GM23338 (cell line): ENCODE measurements around the gene MRPL23. TPM values are rescaled to one million over a fixed set of nuclear protein-coding genes. Genes with fewer than 3 reads are reported as not detected.

Source experiments
- ATAC-seq: fragments of 200-7000 bp; cut with Tn5 transposase; 3 replicates; pipeline ENCODE4 v1.9.1; 2020
- DNase-seq: peaks from one replicate; pipeline ENCODE4 v3.0.0-alpha.2; 2015; ENCODE audit warnings: low spot score
- H2AFZ ChIP-seq: fragments of 200-600 bp; sonication (generic); 2 replicates; pipeline ENCODE4 v1.8.0; 2016; ENCODE audit warnings: antibody characterized with exemption, mild to moderate bottlenecking, moderate library complexity
- H3F3A ChIP-seq: fragments of 200-600 bp; sonication (generic); replicated peaks from 2 replicates; pipeline ENCODE4 v1.8.0; 2017; ENCODE audit warnings: antibody characterized with exemption, mixed run types, low read depth
- H3K27ac ChIP-seq: fragments of 200-600 bp; sonication (generic); 2 replicates; pipeline ENCODE4 v1.6.1; 2016; ENCODE audit warnings: low read depth
- H3K27me3 ChIP-seq: fragments of 200-600 bp; sonication (generic); 2 replicates; pipeline ENCODE4 v1.8.0; 2016; ENCODE audit warnings: mild to moderate bottlenecking, mixed run types, moderate library complexity; ENCODE audit not compliant: insufficient read depth
- H3K36me3 ChIP-seq: fragments of 200-600 bp; sonication (generic); 2 replicates; pipeline ENCODE4 v1.8.0; 2016; ENCODE audit warnings: mild to moderate bottlenecking; ENCODE audit not compliant: insufficient read depth
- H3K4me1 ChIP-seq: fragments of 200-600 bp; sonication (generic); 2 replicates; pipeline ENCODE4 v1.8.0; 2016; ENCODE audit warnings: mild to moderate bottlenecking, moderate library complexity; ENCODE audit not compliant: insufficient read depth
- H3K4me2 ChIP-seq: fragments of 200-600 bp; sonication (generic); 2 replicates; pipeline ENCODE4 v1.7.1; 2017; ENCODE audit warnings: mixed run types
- H3K4me3 ChIP-seq: fragments of 200-600 bp; sonication (generic); 2 replicates; pipeline ENCODE4 v1.6.1; 2016; ENCODE audit warnings: mixed run types
- H3K79me2 ChIP-seq: fragments of 200-600 bp; sonication (generic); replicated peaks from 2 replicates; pipeline ENCODE4 v1.8.0; 2017; ENCODE audit warnings: mild to moderate bottlenecking; ENCODE audit not compliant: insufficient read depth
- H3K9me2 ChIP-seq: fragments of 200-600 bp; sonication (generic); 2 replicates; pipeline ENCODE4 v1.8.0; 2017; ENCODE audit not compliant: insufficient read depth
- H4K20me1 ChIP-seq: fragments of 200-600 bp; sonication (generic); replicated peaks from 2 replicates; pipeline ENCODE4 v1.8.0; 2017; ENCODE audit warnings: mild to moderate bottlenecking; ENCODE audit not compliant: insufficient read depth
- H3K27ac Mint-ChIP-seq: 2 replicates; pipeline ENCODE4 v1.8.0; 2020; ENCODE audit warnings: inconsistent platforms, mild to moderate bottlenecking, moderate library complexity, mixed read lengths
- H3K27me3 Mint-ChIP-seq: 3 replicates; pipeline ENCODE4 v1.8.0; 2022; ENCODE audit warnings: low read depth, mild to moderate bottlenecking, moderate library complexity, mixed read lengths, inconsistent platforms; ENCODE audit not compliant: insufficient read depth, poor library complexity
- H3K36me3 Mint-ChIP-seq: 3 replicates; pipeline ENCODE4 v1.8.0; 2021; ENCODE audit warnings: low read depth, mild to moderate bottlenecking, inconsistent platforms, moderate library complexity, mixed read lengths
- H3K4me1 Mint-ChIP-seq: 3 replicates; pipeline ENCODE4 v1.8.0; 2020; ENCODE audit warnings: mild to moderate bottlenecking, inconsistent platforms, mixed read lengths
- H3K4me3 Mint-ChIP-seq: 3 replicates; pipeline ENCODE4 v1.8.0; 2021; ENCODE audit warnings: moderate library complexity, mild to moderate bottlenecking, inconsistent platforms, mixed read lengths
- H3K9me3 Mint-ChIP-seq: 3 replicates; pipeline ENCODE4 v1.8.0; 2020; ENCODE audit warnings: moderate library complexity, mild to moderate bottlenecking, inconsistent platforms, mixed read lengths
- CREB1 ChIP-seq: fragments of 250-450 bp; sonication (Bioruptor Pico); IDR thresholded peaks from 2 replicates; pipeline ENCODE4 v1.5.0; 2020; ENCODE audit warnings: low read depth, mild to moderate bottlenecking, moderate library complexity
- CTCF ChIP-seq, 2 experiments: fragments of 200-600 bp in 1 of 2; sonication (generic) in 1 of 2; conservative IDR thresholded peaks; 2 replicates each; pipeline versions ENCODE4 v1.5.1 to v1.6.1; 2016 to 2017; ENCODE audit warnings: antibody characterized with exemption in 2 of 2, low read depth in 2 of 2, mild to moderate bottlenecking in 2 of 2, moderate library complexity in 1 of 2
- ETS1 ChIP-seq: IDR thresholded peaks from 2 replicates; pipeline ENCODE4 v1.6.1; 2016; ENCODE audit warnings: antibody characterized with exemption
- EZH2 ChIP-seq: fragments of 200-600 bp; sonication (generic); IDR thresholded peaks from one replicate; pipeline ENCODE4 v1.8.0; 2017; ENCODE audit warnings: antibody characterized with exemption, mild to moderate bottlenecking, low read depth; ENCODE audit not compliant: unreplicated experiment
- EZH2phosphoT487 ChIP-seq: fragments of 200-600 bp; sonication (generic); IDR thresholded peaks from one replicate; pipeline ENCODE4 v1.8.1; 2018; ENCODE audit warnings: antibody characterized with exemption; ENCODE audit not compliant: unreplicated experiment
- JUNB ChIP-seq: IDR thresholded peaks from one replicate; pipeline ENCODE4 v1.6.1; 2016; ENCODE audit warnings: antibody characterized with exemption; ENCODE audit not compliant: unreplicated experiment
- NANOG ChIP-seq: IDR thresholded peaks from 2 replicates; pipeline ENCODE4 v1.6.1; 2016; ENCODE audit warnings: antibody characterized with exemption, borderline replicate concordance
- POLR2AphosphoS5 ChIP-seq: IDR thresholded peaks from 2 replicates; pipeline ENCODE4 v1.6.1; 2016; ENCODE audit warnings: antibody characterized with exemption, low read depth
- STAT1 ChIP-seq: IDR thresholded peaks from one replicate; pipeline ENCODE4 v1.6.1; 2016; ENCODE audit warnings: antibody characterized with exemption; ENCODE audit not compliant: unreplicated experiment
- ZNF114 ChIP-seq: fragments of 250-450 bp; sonication (Bioruptor Pico); IDR thresholded peaks from 2 replicates; pipeline ENCODE4 v1.5.0; 2020; ENCODE audit warnings: mild to moderate bottlenecking, moderate library complexity
- ZNF331 ChIP-seq: fragments of 250-450 bp; sonication (Bioruptor Pico); IDR thresholded peaks from 2 replicates; pipeline ENCODE4 v1.5.0; 2020; ENCODE audit warnings: low read depth, mild to moderate bottlenecking, moderate library complexity
- polyA plus RNA-seq: library from polyadenylated mRNA; unstranded; fragments of >200 nt; fragmentation: Nextera tagmentation; extraction: Ambion mirVana; gene quantifications from 2 replicates; pipeline ENCODE4 v1.2.1, GENCODE V29; 2016
- total RNA-seq: library from RNA; depleted of rRNA; stranded (reverse); fragments of >200 nt; shearing (Covaris generic); gene quantifications from 2 replicates; pipeline ENCODE4 v1.2.3, GENCODE V29; 2014
- TF ChIP-seq, protein P1 (sequence below): IDR thresholded peaks from one replicate; pipeline ENCODE4 v1.6.1; 2018; ENCODE audit warnings: antibody characterized with exemption; ENCODE audit not compliant: unreplicated experiment
- TF ChIP-seq, protein P2 (sequence below): fragments of 250-450 bp; sonication (Bioruptor Pico); IDR thresholded peaks from 2 replicates; pipeline ENCODE4 v1.5.0; 2020; ENCODE audit warnings: mild to moderate bottlenecking, moderate library complexity

The MRPL23 gene
- total and polyA plus RNA-seq, 2 experiments from 2014 or later = 84.7 to 91.5 TPM

GRCh38 chr11:1923201-1923956 lies 23.8 kb upstream of the MRPL23 start:
- Histone ChIP-seq H3K4me2 (no peak overlapping the region), H3K79me2 (no peaks in the 10 kb centered on the region), H3K4me3 (no peak overlapping the region), H3K27me3 (no peaks in the 10 kb centered on the region), H3K9me2 (no peaks in the 10 kb centered on the region), H4K20me1 (no peaks in the 10 kb centered on the region), H3K27ac (no peak overlapping the region), H3K4me1 (no peaks in the 10 kb centered on the region), H2AFZ (no peak overlapping the region), H3K36me3 (no peaks in the 10 kb centered on the region), H3F3A (no peaks in the 10 kb centered on the region)
- Mint-ChIP-seq H3K4me3 (no peak overlapping the region), H3K27me3 (peaks cover 2% of the 10 kb centered on the region), H3K27ac (no peak overlapping the region), H3K9me3 (no peaks in the 10 kb centered on the region), H3K36me3 (no peaks in the 10 kb centered on the region), H3K4me1 (no peaks in the 10 kb centered on the region)
- TF ChIP-seq STAT1 (no peak), EZH2phosphoT487 (no peak), EZH2 (no peak), JUNB (no peak), CREB1 (CRISPR knock-in tag) (no peak), ZNF331 (CRISPR knock-in tag) (no peak), ETS1 (no peak), NANOG (no peak), CTCF (conservative IDR thresholded peaks at IDR 0.05; ENCODE audit: low read depth in 2 of 2) (no peak), POLR2AphosphoS5 (no peak), ZNF114 (CRISPR knock-in tag) (no peak)
- TF ChIP-seq, protein P1, sequence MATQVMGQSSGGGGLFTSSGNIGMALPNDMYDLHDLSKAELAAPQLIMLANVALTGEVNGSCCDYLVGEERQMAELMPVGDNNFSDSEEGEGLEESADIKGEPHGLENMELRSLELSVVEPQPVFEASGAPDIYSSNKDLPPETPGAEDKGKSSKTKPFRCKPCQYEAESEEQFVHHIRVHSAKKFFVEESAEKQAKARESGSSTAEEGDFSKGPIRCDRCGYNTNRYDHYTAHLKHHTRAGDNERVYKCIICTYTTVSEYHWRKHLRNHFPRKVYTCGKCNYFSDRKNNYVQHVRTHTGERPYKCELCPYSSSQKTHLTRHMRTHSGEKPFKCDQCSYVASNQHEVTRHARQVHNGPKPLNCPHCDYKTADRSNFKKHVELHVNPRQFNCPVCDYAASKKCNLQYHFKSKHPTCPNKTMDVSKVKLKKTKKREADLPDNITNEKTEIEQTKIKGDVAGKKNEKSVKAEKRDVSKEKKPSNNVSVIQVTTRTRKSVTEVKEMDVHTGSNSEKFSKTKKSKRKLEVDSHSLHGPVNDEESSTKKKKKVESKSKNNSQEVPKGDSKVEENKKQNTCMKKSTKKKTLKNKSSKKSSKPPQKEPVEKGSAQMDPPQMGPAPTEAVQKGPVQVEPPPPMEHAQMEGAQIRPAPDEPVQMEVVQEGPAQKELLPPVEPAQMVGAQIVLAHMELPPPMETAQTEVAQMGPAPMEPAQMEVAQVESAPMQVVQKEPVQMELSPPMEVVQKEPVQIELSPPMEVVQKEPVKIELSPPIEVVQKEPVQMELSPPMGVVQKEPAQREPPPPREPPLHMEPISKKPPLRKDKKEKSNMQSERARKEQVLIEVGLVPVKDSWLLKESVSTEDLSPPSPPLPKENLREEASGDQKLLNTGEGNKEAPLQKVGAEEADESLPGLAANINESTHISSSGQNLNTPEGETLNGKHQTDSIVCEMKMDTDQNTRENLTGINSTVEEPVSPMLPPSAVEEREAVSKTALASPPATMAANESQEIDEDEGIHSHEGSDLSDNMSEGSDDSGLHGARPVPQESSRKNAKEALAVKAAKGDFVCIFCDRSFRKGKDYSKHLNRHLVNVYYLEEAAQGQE = no peak
- TF ChIP-seq, protein P2, sequence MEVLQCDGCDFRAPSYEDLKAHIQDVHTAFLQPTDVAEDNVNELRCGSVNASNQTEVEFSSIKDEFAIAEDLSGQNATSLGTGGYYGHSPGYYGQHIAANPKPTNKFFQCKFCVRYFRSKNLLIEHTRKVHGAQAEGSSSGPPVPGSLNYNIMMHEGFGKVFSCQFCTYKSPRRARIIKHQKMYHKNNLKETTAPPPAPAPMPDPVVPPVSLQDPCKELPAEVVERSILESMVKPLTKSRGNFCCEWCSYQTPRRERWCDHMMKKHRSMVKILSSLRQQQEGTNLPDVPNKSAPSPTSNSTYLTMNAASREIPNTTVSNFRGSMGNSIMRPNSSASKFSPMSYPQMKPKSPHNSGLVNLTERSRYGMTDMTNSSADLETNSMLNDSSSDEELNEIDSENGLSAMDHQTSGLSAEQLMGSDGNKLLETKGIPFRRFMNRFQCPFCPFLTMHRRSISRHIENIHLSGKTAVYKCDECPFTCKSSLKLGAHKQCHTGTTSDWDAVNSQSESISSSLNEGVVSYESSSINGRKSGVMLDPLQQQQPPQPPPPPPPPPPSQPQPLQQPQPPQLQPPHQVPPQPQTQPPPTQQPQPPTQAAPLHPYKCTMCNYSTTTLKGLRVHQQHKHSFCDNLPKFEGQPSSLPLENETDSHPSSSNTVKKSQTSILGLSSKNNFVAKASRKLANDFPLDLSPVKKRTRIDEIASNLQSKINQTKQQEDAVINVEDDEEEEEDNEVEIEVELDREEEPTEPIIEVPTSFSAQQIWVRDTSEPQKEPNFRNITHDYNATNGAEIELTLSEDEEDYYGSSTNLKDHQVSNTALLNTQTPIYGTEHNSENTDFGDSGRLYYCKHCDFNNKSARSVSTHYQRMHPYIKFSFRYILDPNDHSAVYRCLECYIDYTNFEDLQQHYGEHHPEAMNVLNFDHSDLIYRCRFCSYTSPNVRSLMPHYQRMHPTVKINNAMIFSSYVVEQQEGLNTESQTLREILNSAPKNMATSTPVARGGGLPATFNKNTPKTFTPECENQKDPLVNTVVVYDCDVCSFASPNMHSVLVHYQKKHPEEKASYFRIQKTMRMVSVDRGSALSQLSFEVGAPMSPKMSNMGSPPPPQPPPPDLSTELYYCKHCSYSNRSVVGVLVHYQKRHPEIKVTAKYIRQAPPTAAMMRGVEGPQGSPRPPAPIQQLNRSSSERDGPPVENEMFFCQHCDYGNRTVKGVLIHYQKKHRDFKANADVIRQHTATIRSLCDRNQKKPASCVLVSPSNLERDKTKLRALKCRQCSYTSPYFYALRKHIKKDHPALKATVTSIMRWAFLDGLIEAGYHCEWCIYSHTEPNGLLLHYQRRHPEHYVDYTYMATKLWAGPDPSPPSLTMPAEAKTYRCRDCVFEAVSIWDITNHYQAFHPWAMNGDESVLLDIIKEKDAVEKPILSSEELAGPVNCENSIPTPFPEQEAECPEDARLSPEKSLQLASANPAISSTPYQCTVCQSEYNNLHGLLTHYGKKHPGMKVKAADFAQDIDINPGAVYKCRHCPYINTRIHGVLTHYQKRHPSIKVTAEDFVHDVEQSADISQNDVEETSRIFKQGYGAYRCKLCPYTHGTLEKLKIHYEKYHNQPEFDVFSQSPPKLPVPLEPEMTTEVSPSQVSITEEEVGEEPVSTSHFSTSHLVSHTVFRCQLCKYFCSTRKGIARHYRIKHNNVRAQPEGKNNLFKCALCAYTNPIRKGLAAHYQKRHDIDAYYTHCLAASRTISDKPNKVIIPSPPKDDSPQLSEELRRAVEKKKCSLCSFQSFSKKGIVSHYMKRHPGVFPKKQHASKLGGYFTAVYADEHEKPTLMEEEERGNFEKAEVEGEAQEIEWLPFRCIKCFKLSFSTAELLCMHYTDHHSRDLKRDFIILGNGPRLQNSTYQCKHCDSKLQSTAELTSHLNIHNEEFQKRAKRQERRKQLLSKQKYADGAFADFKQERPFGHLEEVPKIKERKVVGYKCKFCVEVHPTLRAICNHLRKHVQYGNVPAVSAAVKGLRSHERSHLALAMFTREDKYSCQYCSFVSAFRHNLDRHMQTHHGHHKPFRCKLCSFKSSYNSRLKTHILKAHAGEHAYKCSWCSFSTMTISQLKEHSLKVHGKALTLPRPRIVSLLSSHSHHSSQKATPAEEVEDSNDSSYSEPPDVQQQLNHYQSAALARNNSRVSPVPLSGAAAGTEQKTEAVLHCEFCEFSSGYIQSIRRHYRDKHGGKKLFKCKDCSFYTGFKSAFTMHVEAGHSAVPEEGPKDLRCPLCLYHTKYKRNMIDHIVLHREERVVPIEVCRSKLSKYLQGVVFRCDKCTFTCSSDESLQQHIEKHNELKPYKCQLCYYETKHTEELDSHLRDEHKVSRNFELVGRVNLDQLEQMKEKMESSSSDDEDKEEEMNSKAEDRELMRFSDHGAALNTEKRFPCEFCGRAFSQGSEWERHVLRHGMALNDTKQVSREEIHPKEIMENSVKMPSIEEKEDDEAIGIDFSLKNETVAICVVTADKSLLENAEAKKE (CRISPR knock-in tag) = no peak
- DNase-seq (no peak), ATAC-seq (no peak)
